Lower leg skin (tissue), 3 donors: Measurements from ENCODE around the gene FMOD.

Source experiments
- POLR2A ChIP-seq, 2 donors: fragments of 450-650 bp; IDR thresholded peaks; one replicate each; pipeline ENCODE4 v1.6.1; 2016 to 2017; ENCODE audit warnings: antibody characterized with exemption in 2 of 2, mild to moderate bottlenecking in 1 of 2, moderate library complexity in 1 of 2
- TF ChIP-seq, protein P1 (sequence below), 3 donors: fragments of 450-650 bp; IDR thresholded peaks; one replicate each; pipeline ENCODE4 v1.5.1; 2016; ENCODE audit warnings: antibody characterized with exemption in 3 of 3, mild to moderate bottlenecking in 3 of 3, moderate library complexity in 2 of 3

DNA sequence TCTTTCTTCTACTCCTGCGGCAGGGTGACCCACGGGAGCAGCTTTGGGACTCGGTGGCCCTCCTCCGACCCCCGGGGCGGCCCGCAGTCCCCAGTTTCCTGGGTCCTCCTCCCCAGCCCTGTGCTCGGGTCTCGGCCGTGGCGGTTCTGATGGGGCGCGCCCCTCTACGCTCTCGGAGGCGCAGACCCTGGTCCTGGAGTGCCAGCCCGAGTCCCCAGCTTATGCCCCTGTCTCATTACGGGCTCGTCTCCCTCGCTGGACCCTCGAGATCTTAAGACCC lies 45.2 kb downstream of the FMOD start:
- TF ChIP-seq, protein P1, sequence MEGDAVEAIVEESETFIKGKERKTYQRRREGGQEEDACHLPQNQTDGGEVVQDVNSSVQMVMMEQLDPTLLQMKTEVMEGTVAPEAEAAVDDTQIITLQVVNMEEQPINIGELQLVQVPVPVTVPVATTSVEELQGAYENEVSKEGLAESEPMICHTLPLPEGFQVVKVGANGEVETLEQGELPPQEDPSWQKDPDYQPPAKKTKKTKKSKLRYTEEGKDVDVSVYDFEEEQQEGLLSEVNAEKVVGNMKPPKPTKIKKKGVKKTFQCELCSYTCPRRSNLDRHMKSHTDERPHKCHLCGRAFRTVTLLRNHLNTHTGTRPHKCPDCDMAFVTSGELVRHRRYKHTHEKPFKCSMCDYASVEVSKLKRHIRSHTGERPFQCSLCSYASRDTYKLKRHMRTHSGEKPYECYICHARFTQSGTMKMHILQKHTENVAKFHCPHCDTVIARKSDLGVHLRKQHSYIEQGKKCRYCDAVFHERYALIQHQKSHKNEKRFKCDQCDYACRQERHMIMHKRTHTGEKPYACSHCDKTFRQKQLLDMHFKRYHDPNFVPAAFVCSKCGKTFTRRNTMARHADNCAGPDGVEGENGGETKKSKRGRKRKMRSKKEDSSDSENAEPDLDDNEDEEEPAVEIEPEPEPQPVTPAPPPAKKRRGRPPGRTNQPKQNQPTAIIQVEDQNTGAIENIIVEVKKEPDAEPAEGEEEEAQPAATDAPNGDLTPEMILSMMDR (IDR thresholded peaks at IDR 0.05): no peak
- TF ChIP-seq POLR2A (IDR thresholded peaks at IDR 0.05): no peak
